H9 (cell line): ENCODE results near the gene STPG3. TPM values are rescaled to one million over a fixed set of nuclear protein-coding genes. Genes with fewer than 3 reads are reported as not detected.

Source experiments
- DNase-seq: peaks from one replicate; pipeline ENCODE4 v3.0.0-alpha.2; 2017
- H2AFZ ChIP-seq: one replicate; pipeline ENCODE4 v1.6.1; 2013; ENCODE audit warnings: mild to moderate bottlenecking, low read length, control low read depth, moderate library complexity
- H2AK5ac ChIP-seq: 2 replicates; pipeline ENCODE4 v1.6.1; 2013; ENCODE audit warnings: low read length, control low read depth, mixed read lengths; ENCODE audit not compliant: insufficient read length
- H2BK120ac ChIP-seq: one replicate; pipeline ENCODE4 v1.6.1; 2013; ENCODE audit warnings: low read depth, mild to moderate bottlenecking, low read length, control low read depth, inconsistent platforms; ENCODE audit not compliant: poor library complexity, severe bottlenecking
- H2BK12ac ChIP-seq: 2 replicates; pipeline ENCODE4 v1.6.1; 2013; ENCODE audit warnings: low read length, control low read depth, mixed read lengths, low read depth; ENCODE audit not compliant: insufficient read length
- H2BK15ac ChIP-seq: 2 replicates; pipeline ENCODE4 v1.6.1; 2013; ENCODE audit warnings: low read depth, low read length, control low read depth
- H2BK20ac ChIP-seq: one replicate; pipeline ENCODE4 v1.6.1; 2013; ENCODE audit warnings: low read depth, mild to moderate bottlenecking, low read length, control low read depth, inconsistent platforms; ENCODE audit not compliant: poor library complexity, severe bottlenecking
- H2BK5ac ChIP-seq: 2 replicates; pipeline ENCODE4 v1.6.1; 2013; ENCODE audit warnings: low read length, control low read depth, mixed read lengths; ENCODE audit not compliant: insufficient read length
- H3K14ac ChIP-seq: 2 replicates; pipeline ENCODE4 v1.6.1; 2013; ENCODE audit warnings: low read length, control low read depth; ENCODE audit not compliant: insufficient read depth
- H3K18ac ChIP-seq: 2 replicates; pipeline ENCODE4 v1.6.1; 2013; ENCODE audit warnings: low read depth, mild to moderate bottlenecking, mixed read lengths, low read length, control low read depth; ENCODE audit not compliant: insufficient read length
- H3K23ac ChIP-seq: 2 replicates; pipeline ENCODE4 v1.6.1; 2013; ENCODE audit warnings: low read length, control low read depth, mixed read lengths, low read depth; ENCODE audit not compliant: insufficient read length
- H3K23me2 ChIP-seq: 2 replicates; pipeline ENCODE4 v1.6.1; 2013; ENCODE audit warnings: low read depth, mild to moderate bottlenecking, mixed read lengths, low read length, control low read depth; ENCODE audit not compliant: insufficient read length, poor library complexity, severe bottlenecking
- H3K27ac ChIP-seq: 2 replicates; pipeline ENCODE4 v1.5.1; 2013; ENCODE audit warnings: low read length, control low read depth, mixed read lengths, low read depth; ENCODE audit not compliant: insufficient read length
- H3K27me3 ChIP-seq: 2 replicates; pipeline ENCODE4 v1.6.1; 2013; ENCODE audit warnings: low read length, control low read depth, inconsistent platforms; ENCODE audit not compliant: insufficient read depth
- H3K4ac ChIP-seq: 2 replicates; pipeline ENCODE4 v1.6.1; 2013; ENCODE audit warnings: low read depth, mild to moderate bottlenecking, control low read depth, inconsistent platforms, low read length, moderate library complexity
- H3K4me1 ChIP-seq: 2 replicates; pipeline ENCODE4 v1.6.1; 2013; ENCODE audit warnings: low read length, control low read depth, inconsistent platforms; ENCODE audit not compliant: insufficient read depth
- H3K4me2 ChIP-seq: 2 replicates; pipeline ENCODE4 v1.6.1; 2013; ENCODE audit warnings: low read length, control low read depth, mixed read lengths; ENCODE audit not compliant: insufficient read length, insufficient read depth
- H3K56ac ChIP-seq: 2 replicates; pipeline ENCODE4 v1.6.1; 2013; ENCODE audit warnings: low read depth, mild to moderate bottlenecking, mixed read lengths, low read length, control low read depth; ENCODE audit not compliant: insufficient read length
- H3K79me1 ChIP-seq: 2 replicates; pipeline ENCODE4 v1.6.1; 2013; ENCODE audit warnings: low read depth, mild to moderate bottlenecking, moderate library complexity, low read length, control low read depth, inconsistent platforms; ENCODE audit not compliant: insufficient read depth, poor library complexity, severe bottlenecking
- H3K79me2 ChIP-seq: 2 replicates; pipeline ENCODE4 v1.6.1; 2013; ENCODE audit warnings: low read length, control low read depth, inconsistent platforms; ENCODE audit not compliant: insufficient read depth
- H3K9ac ChIP-seq: 2 replicates; pipeline ENCODE4 v1.6.1; 2013; ENCODE audit warnings: low read length, control low read depth, mixed read lengths; ENCODE audit not compliant: insufficient read length; ENCODE audit errors: extremely low read depth
- H3K9me3 ChIP-seq: one replicate; pipeline ENCODE4 v1.6.1; 2013; ENCODE audit warnings: low read depth, low read length, inconsistent platforms; ENCODE audit not compliant: control insufficient read depth
- H3T11ph ChIP-seq: one replicate; pipeline ENCODE4 v1.6.1; 2013; ENCODE audit warnings: mild to moderate bottlenecking, low read length, control low read depth, inconsistent platforms
- H4K20me1 ChIP-seq: one replicate; pipeline ENCODE4 v1.6.1; 2013; ENCODE audit not compliant: control insufficient read depth, insufficient read length, insufficient read depth
- H4K5ac ChIP-seq: 2 replicates; pipeline ENCODE4 v1.6.1; 2013; ENCODE audit warnings: low read depth, mild to moderate bottlenecking, mixed read lengths, low read length, control low read depth; ENCODE audit not compliant: insufficient read length
- H4K8ac ChIP-seq: replicated peaks from 2 replicates; pipeline ENCODE4 v1.6.1; 2013; ENCODE audit warnings: low read length, control low read depth, mixed read lengths, low read depth; ENCODE audit not compliant: insufficient read length
- H4K91ac ChIP-seq: 2 replicates; pipeline ENCODE4 v1.6.1; 2013; ENCODE audit warnings: low read depth, mild to moderate bottlenecking, moderate library complexity, mixed read lengths, low read length, control low read depth; ENCODE audit not compliant: insufficient read length
- H3K27ac Mint-ChIP-seq, 3 experiments: 2 replicates in 2 of 3; 3 replicates in 1 of 3; pipeline ENCODE4 v1.8.0; 2020 to 2021; ENCODE audit warnings: mixed read lengths in 3 of 3, mild to moderate bottlenecking in 1 of 3, moderate library complexity in 1 of 3
- H3K27me3 Mint-ChIP-seq: 2 replicates; pipeline ENCODE4 v1.8.0; 2021; ENCODE audit warnings: low read depth, mild to moderate bottlenecking, moderate library complexity, mixed read lengths
- H3K36me3 Mint-ChIP-seq, 3 experiments: 2 replicates in 2 of 3; 3 replicates in 1 of 3; pipeline ENCODE4 v1.8.0; 2020 to 2021; ENCODE audit warnings: low read depth in 3 of 3, mixed read lengths in 3 of 3; ENCODE audit not compliant: insufficient read depth in 1 of 3
- H3K4me1 Mint-ChIP-seq, 2 experiments: 2 replicates each; pipeline ENCODE4 v1.8.0; 2020; ENCODE audit warnings: mixed read lengths in 2 of 2
- H3K4me3 Mint-ChIP-seq, 2 experiments: 2 replicates in 1 of 2; 3 replicates in 1 of 2; pipeline ENCODE4 v1.8.0; 2020 to 2021; ENCODE audit warnings: mild to moderate bottlenecking in 2 of 2, mixed read lengths in 2 of 2, moderate library complexity in 1 of 2
- H3K9me3 Mint-ChIP-seq, 2 experiments: 2 replicates in 1 of 2; 3 replicates in 1 of 2; pipeline ENCODE4 v1.8.0; 2020; ENCODE audit warnings: mild to moderate bottlenecking in 2 of 2, mixed read lengths in 2 of 2, moderate library complexity in 1 of 2
- WGBS: extraction: QIAGEN DNeasy Blood & Tissue Kit; methylation state at CpG from one replicate; pipeline ENCODE4 v1.1.7; 2013; ENCODE audit warnings: missing lambda C conversion rate, low lambda C conversion rate, mixed read lengths; ENCODE audit not compliant: insufficient read length; ENCODE audit errors: extremely low coverage; 5-methylcytosine and 5-hydroxymethylcytosine counted together
- total RNA-seq: library from RNA; stranded (reverse); gene quantifications from 2 replicates; pipeline ENCODE4 v1.2.1, GENCODE V29; 2021
- TF ChIP-seq, protein P1 (sequence below): fragments of 200-600 bp; sonication (generic); conservative IDR thresholded peaks from 3 replicates; pipeline ENCODE4 v1.8.0; 2021; ENCODE audit warnings: antibody characterized with exemption, mild to moderate bottlenecking

Gene STPG3
- total RNA-seq, 1 experiment from 2014 or later: not detected

- Histone ChIP-seq H2AFZ (no peak overlapping the region), H3K23me2 (no peaks in the 10 kb centered on the region), H3K4me2 (no peak overlapping the region), H3K27me3 (no peaks in the 10 kb centered on the region), H3K56ac (no peak overlapping the region), H2BK20ac (no peak overlapping the region), H2AK5ac (no peak overlapping the region), H3K4me1 (no peaks in the 10 kb centered on the region), H3K79me2 (no peaks in the 10 kb centered on the region), H2BK15ac (no peak overlapping the region), H3T11ph (no peak overlapping the region), H3K9ac (no peak overlapping the region), H3K4ac (no peak overlapping the region), H3K79me1 (no peaks in the 10 kb centered on the region), H3K18ac (no peak overlapping the region), H3K27ac (no peak overlapping the region), H2BK120ac (no peak overlapping the region), H4K20me1 (no peaks in the 10 kb centered on the region), H2BK5ac (no peak overlapping the region), H2BK12ac (no peak overlapping the region), H4K5ac (no peak overlapping the region), H3K23ac (no peak overlapping the region), H3K9me3 (no peaks in the 10 kb centered on the region), H4K91ac (no peak overlapping the region), H4K8ac (no peak overlapping the region), H3K14ac (no peak overlapping the region)
- WGBS: no CpG with 5 or more reads among the region's 23 CpGs
- Mint-ChIP-seq H3K9me3 (no peaks in the 10 kb centered on the region), H3K27me3 (peaks cover 7% of the 10 kb centered on the region), H3K27ac (no peak overlapping the region), H3K4me3 (no peak overlapping the region), H3K36me3 (no peaks in the 10 kb centered on the region), H3K4me1 (peaks cover 7 to 11% of the 10 kb centered on the region in 2 experiments)
- TF ChIP-seq, protein P1, sequence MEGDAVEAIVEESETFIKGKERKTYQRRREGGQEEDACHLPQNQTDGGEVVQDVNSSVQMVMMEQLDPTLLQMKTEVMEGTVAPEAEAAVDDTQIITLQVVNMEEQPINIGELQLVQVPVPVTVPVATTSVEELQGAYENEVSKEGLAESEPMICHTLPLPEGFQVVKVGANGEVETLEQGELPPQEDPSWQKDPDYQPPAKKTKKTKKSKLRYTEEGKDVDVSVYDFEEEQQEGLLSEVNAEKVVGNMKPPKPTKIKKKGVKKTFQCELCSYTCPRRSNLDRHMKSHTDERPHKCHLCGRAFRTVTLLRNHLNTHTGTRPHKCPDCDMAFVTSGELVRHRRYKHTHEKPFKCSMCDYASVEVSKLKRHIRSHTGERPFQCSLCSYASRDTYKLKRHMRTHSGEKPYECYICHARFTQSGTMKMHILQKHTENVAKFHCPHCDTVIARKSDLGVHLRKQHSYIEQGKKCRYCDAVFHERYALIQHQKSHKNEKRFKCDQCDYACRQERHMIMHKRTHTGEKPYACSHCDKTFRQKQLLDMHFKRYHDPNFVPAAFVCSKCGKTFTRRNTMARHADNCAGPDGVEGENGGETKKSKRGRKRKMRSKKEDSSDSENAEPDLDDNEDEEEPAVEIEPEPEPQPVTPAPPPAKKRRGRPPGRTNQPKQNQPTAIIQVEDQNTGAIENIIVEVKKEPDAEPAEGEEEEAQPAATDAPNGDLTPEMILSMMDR: no peak
- no peak for DNase-seq
These were observed 19.6 kb upstream of the STPG3 start for GRCh38 chr9:137231372-137232039.
